ENCODE results near the gene FAM110D.

- TF ChIP-seq CTCF (IDR thresholded peaks at IDR 0.05; ENCODE audit: poor library complexity) (peak; percentile 15), EZH2phosphoT487 (IDR thresholded peaks at IDR 0.05; ENCODE audit: low read depth, severe bottlenecking, unreplicated experiment) (no peak)
Observed at GRCh38 chr1:26161415-26162219, 2.7 kb downstream of the FAM110D start.
